K562 (cell line): ENCODE measurements around the gene KHSRP. TPM values are rescaled to one million over a fixed set of nuclear protein-coding genes. Genes with fewer than 3 reads are reported as not detected.
A peak's percentile ranks its signal among the peaks of the same experiment; 100 is the strongest.

Experiments
- ATAC-seq: fragments of 200-7000 bp; cut with Tn5 transposase; 3 replicates; pipeline ENCODE4 v1.9.1; 2020; ENCODE audit warnings: moderate library complexity
- BruUV-seq: library from RNA; stranded (reverse); fragments of 400-500 nt; replicated peaks from 2 replicates; lab custom pipeline; 2021; lab: Mats Ljungman, UMichigan
- CTCF ChIA-PET: fragments of 300-600 bp; formaldehyde crosslinking; extraction: SDS; loops from one replicate; lab custom pipeline; 2021; ENCODE audit warnings: low intra/inter-chr PET ratio; lab: Yijun Ruan, JAX
- POLR2A ChIA-PET: fragments of 300-600, 350-650 bp; sonication (Branson Sonifier 250); formaldehyde crosslinking; extraction: SDS; loops from one replicate; lab custom pipeline; 2021; ENCODE audit warnings: antibody characterized with exemption, inconsistent platforms; lab: Yijun Ruan, JAX
- DNase-seq, 4 experiments: peaks; one replicate each; pipeline versions ENCODE4 v3.0.0 to v3.0.0-alpha.2; 2011 to 2018; ENCODE audit warnings: low spot score in 3 of 4, mixed read lengths in 3 of 4; ENCODE audit errors: extremely low read depth in 1 of 4
- FAIRE-seq: peaks from 2 replicates; lab custom pipeline; 2011; peaks lifted over from hg19 to GRCh38; lab: Jason Lieb, UNC
- H2AFZ ChIP-seq: 2 replicates; pipeline ENCODE4 v1.6.0; 2011; ENCODE audit warnings: low read depth, low read length, control low read depth, inconsistent platforms
- H3K27ac ChIP-seq: fragments of 200-600 bp; 3 replicates; pipeline ENCODE4 v1.8.0; 2011; ENCODE audit warnings: low read depth, mild to moderate bottlenecking, control low read depth, inconsistent platforms, low read length, moderate library complexity, mixed read lengths; ENCODE audit errors: extremely low read depth
- H3K27me3 ChIP-seq, 2 experiments: fragments of 300-600 bp in 1 of 2; 2 replicates in 1 of 2; 3 replicates in 1 of 2; pipeline versions ENCODE4 v1.6.0 to v1.8.0; 2011; ENCODE audit warnings: inconsistent platforms in 2 of 2, low read length in 2 of 2, mild to moderate bottlenecking in 1 of 2, mixed read lengths in 1 of 2, moderate library complexity in 1 of 2; ENCODE audit not compliant: control insufficient read depth in 2 of 2, insufficient read depth in 2 of 2
- H3K36me3 ChIP-seq: fragments of 300-600 bp; 3 replicates; pipeline ENCODE4 v1.8.0; 2011; ENCODE audit warnings: mild to moderate bottlenecking, low read length, inconsistent platforms; ENCODE audit not compliant: control insufficient read depth, insufficient read depth
- H3K4me1 ChIP-seq, 2 experiments: fragments of 200-600 bp in 1 of 2; replicated peaks in 1 of 2; 2 replicates in 1 of 2; 3 replicates in 1 of 2; pipeline versions ENCODE4 v1.5.1 to v1.8.0; 2011; ENCODE audit warnings: inconsistent platforms in 2 of 2, low read length in 2 of 2, mild to moderate bottlenecking in 1 of 2, mixed read lengths in 1 of 2, moderate library complexity in 1 of 2; ENCODE audit not compliant: control insufficient read depth in 2 of 2, insufficient read depth in 2 of 2
- H3K4me2 ChIP-seq: 2 replicates; pipeline ENCODE4 v1.6.1; 2011; ENCODE audit warnings: low read length, control low read depth, inconsistent platforms, mixed read lengths; ENCODE audit not compliant: insufficient read depth
- H3K4me3 ChIP-seq: fragments of 200-600 bp; sonication (generic), shearing (Covaris generic); 2 replicates; pipeline ENCODE4 v1.5.1; 2016; ENCODE audit warnings: control low read depth, inconsistent platforms
- H3K79me2 ChIP-seq: fragments of 200-600 bp; 3 replicates; pipeline ENCODE4 v1.8.0; 2011; ENCODE audit warnings: low read length, inconsistent platforms; ENCODE audit not compliant: control insufficient read depth, insufficient read depth
- H3K9ac ChIP-seq, 2 experiments: 2 replicates each; pipeline versions ENCODE4 v1.6.0 to v1.6.1; 2011; ENCODE audit warnings: low read depth in 2 of 2, low read length in 2 of 2, control low read depth in 1 of 2, inconsistent platforms in 1 of 2, mild to moderate bottlenecking in 1 of 2, mixed read lengths in 1 of 2; ENCODE audit not compliant: insufficient read depth in 1 of 2
- H3K9me1 ChIP-seq: one replicate; pipeline ENCODE4 v1.6.0; 2011; ENCODE audit warnings: inconsistent platforms, mild to moderate bottlenecking, low read length, moderate library complexity; ENCODE audit not compliant: control insufficient read depth, insufficient read depth
- H3K9me3 ChIP-seq: replicated peaks from 2 replicates; pipeline ENCODE4 v1.5.1; 2011; ENCODE audit warnings: low read depth, low read length, inconsistent platforms; ENCODE audit not compliant: control insufficient read depth, insufficient read depth
- H4K20me1 ChIP-seq: replicated peaks from 2 replicates; pipeline ENCODE4 v1.6.1; 2011; ENCODE audit warnings: low read length, inconsistent platforms, mixed read lengths; ENCODE audit not compliant: control insufficient read depth, insufficient read depth
- EGR1 ChIP-seq: fragments of 450-650 bp; conservative IDR thresholded peaks from 2 replicates; pipeline ENCODE4 v1.6.1; 2017; ENCODE audit warnings: mild to moderate bottlenecking
- MAX ChIP-seq: sonication (generic); formaldehyde crosslinking; IDR thresholded peaks from 2 replicates; pipeline ENCODE4 v1.9.0; 2022; ENCODE audit warnings: mild to moderate bottlenecking, missing genetic modification reagents
- POLR2AphosphoS5 ChIP-seq: IDR thresholded peaks from 2 replicates; pipeline ENCODE4 v1.6.1; 2011; ENCODE audit warnings: mild to moderate bottlenecking, low read depth, low read length, moderate library complexity; ENCODE audit not compliant: control insufficient read depth, insufficient read depth
- POLR2G ChIP-seq: fragments of 200-400 bp; formaldehyde crosslinking; IDR thresholded peaks from 2 replicates; pipeline ENCODE4 v1.6.1; 2017; ENCODE audit warnings: low read depth, mild to moderate bottlenecking, antibody characterized with exemption, low read length, moderate library complexity
- PRPF4 ChIP-seq: fragments of 200-400 bp; formaldehyde crosslinking; IDR thresholded peaks from one replicate; pipeline ENCODE4 v1.6.1; 2017; ENCODE audit warnings: low read length, low read depth, mild to moderate bottlenecking; ENCODE audit not compliant: insufficient read depth, poor library complexity, severe bottlenecking
- RBFOX2 ChIP-seq: fragments of 200-400 bp; formaldehyde crosslinking; IDR thresholded peaks from 2 replicates; pipeline ENCODE4 v1.6.1; 2017; ENCODE audit warnings: low read depth, mild to moderate bottlenecking, low read length, moderate library complexity
- SOX6 ChIP-seq: fragments of 450-650 bp; IDR thresholded peaks from 2 replicates; pipeline ENCODE4 v1.6.1; 2014; ENCODE audit warnings: mild to moderate bottlenecking
- ZBTB2 ChIP-seq: fragments of 450-650 bp; IDR thresholded peaks from 2 replicates; pipeline ENCODE4 v1.6.1; 2016; ENCODE audit warnings: antibody characterized with exemption
- ZBTB33 ChIP-seq: sonication (generic); formaldehyde crosslinking; IDR thresholded peaks from 2 replicates; pipeline ENCODE4 v1.8.1; 2023; ENCODE audit warnings: mild to moderate bottlenecking, missing genetic modification reagents
- ZNF224 ChIP-seq: sonication (generic); formaldehyde crosslinking; IDR thresholded peaks from 2 replicates; pipeline ENCODE4 v1.8.0; 2022; ENCODE audit warnings: mild to moderate bottlenecking, missing genetic modification reagents
- ZNF76 ChIP-seq: fragments of 250-450 bp; sonication (Bioruptor Pico); IDR thresholded peaks from 2 replicates; pipeline ENCODE4 v1.4.0; 2020; ENCODE audit warnings: mild to moderate bottlenecking, moderate library complexity, borderline replicate concordance
- WGBS: fragments of 100-300 bp; shearing (Covaris generic); methylation state at CpG from one replicate; pipeline ENCODE4 v1.1.6; 2016; ENCODE audit warnings: low coverage, mixed read lengths; ENCODE audit not compliant: insufficient coverage; ENCODE audit errors: missing lambda C conversion rate; 5-methylcytosine and 5-hydroxymethylcytosine counted together
- in situ Hi-C: fragments of 300-500 bp; cut with MboI; formaldehyde crosslinking; loops from 4 replicates; pipeline ENCODE4 v1.15.0; 2018; ENCODE audit warnings: inconsistent platforms, mixed read lengths
- intact Hi-C: fragments of 100-400 bp; cut with micrococcal nuclease; formaldehyde crosslinking; loops from 2 replicates; pipeline ENCODE4 v1.14.2; 2022
- polyA plus RNA-seq, 8 experiments: library from polyadenylated mRNA; depleted of rRNA in 4 of 8; stranded (reverse) in 5 of 8; unstranded in 3 of 8; fragments of >200 nt; fragmentation: Nextera tagmentation in 2 of 8; fragmentation: Illumina TruSeq in 1 of 8; extraction: Ambion mirVana in 2 of 8; extraction: Trizol in 1 of 8; gene quantifications; 2 replicates each; pipeline versions ENCODE4 v1.2.1 to v1.2.3, GENCODE V29; 2011 to 2014; ENCODE audit warnings: inconsistent platforms in 1 of 8, missing spikeins in 1 of 8
- total RNA-seq, 7 experiments: library from RNA; depleted of rRNA in 6 of 7; stranded (reverse); fragments of >200 nt in 6 of 7; fragmentation: Illumina TruSeq in 2 of 7; extraction: Trizol in 2 of 7; gene quantifications; 2 replicates each; pipeline versions ENCODE4 v1.2.1 to v1.2.3, GENCODE V29; 2011 to 2021; ENCODE audit warnings: low replicate concordance in 1 of 7
- TF ChIP-seq, protein P1 (sequence below), 3 experiments: IDR thresholded peaks in 2 of 3; conservative IDR thresholded peaks in 1 of 3; 2 replicates each; pipeline ENCODE4 v1.5.1; 2011 to 2012; ENCODE audit warnings: low read length in 3 of 3, mild to moderate bottlenecking in 3 of 3, control low read depth in 2 of 3, improper control_type of control experiment in 1 of 3, inconsistent platforms in 1 of 3, low read depth in 1 of 3, mixed read lengths in 1 of 3, moderate library complexity in 1 of 3; ENCODE audit not compliant: insufficient read depth in 2 of 3

The KHSRP gene
- total and polyA plus RNA-seq, 9 of the 15 experiments (the other 6 are each of a cell fraction or from before 2014, with no cell fraction given) = 4.2 to 564 (median 139) TPM

- TF ChIP-seq ZNF76 = no peak
- TF ChIP-seq ZNF224 (CRISPR knock-in tag) = no peak
These were observed 8.9 kb downstream of the KHSRP start (continued) for GRCh38 chr19:6415591-6416190.

DNA sequence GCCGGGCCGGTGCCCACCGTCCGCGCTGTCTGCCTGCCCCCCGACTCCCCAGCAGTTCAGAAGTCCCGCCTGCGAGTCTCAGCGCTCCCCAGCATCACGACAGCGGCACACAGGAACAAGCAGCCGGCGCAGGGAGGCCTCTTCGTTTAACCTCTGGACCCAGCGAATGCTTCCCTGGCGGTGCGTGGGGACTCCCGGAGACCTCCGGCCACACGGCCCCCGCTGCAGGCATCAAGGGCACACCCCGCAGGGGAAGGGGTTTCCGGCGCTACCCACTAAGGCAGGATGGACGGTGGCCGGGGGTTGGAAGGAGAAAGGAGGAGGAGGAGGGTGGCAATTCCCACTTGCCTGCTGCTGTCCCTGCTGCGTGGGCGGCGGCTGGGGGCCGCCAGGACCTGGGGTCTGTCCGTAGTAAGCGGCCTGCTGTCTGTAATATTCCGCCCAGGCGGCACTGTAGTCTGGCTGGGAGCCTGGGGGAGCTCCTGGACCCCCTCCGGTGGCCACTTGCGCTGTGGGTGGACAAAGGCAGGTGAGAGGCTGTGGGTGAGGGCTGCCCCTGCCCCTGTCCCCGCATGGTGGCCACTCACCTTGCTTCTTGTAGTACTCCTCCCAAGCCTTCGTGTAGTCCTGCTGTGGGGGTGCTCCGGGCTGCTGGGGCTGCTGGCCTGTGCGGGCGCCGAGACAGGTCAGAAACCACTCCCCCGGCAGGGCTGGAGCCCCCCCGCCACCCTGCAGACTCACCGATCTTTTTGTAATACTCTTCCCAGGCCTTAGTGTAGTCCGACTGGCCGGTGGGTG is 9.6 kb downstream of the KHSRP start:
- H4K20me1 ChIP-seq = peaks cover 16% of the 10 kb centered on the region; the same call in 1 of the 2 replicates
- in situ Hi-C loops = no loop called here

More for the DNA sequence above, 9.6 kb downstream of the KHSRP start:
- no peak overlapping the region for H3K4me2 ChIP-seq
- ATAC-seq (no peak), DNase-seq (peak in 1 of 4 experiments; percentile 27), FAIRE-seq (no peak)
- H3K9me1 ChIP-seq = no peaks in the 10 kb centered on the region
- no peak overlapping the region for H3K9ac ChIP-seq
- peaks cover 13% of the 10 kb centered on the region for H3K79me2 ChIP-seq
- H2AFZ ChIP-seq = no peak overlapping the region
- H3K36me3 ChIP-seq = peaks cover 66% of the 10 kb centered on the region; the same call in 2 of the 3 replicates
- peaks cover 0 to 54% of the 10 kb centered on the region in 2 experiments; a peak in 2 of 5 replicates for H3K4me1 ChIP-seq
- POLR2A ChIA-PET = interaction anchor here (0.6 to 1.0 kb wide), 4 partner anchors 8 to 157 kb away, joined by 3 to 4 read pairs (median 4); partner anchors contain the start of genes ALKBH7 and KHSRP
- H3K27me3 ChIP-seq = no peaks in the 10 kb centered on the region
- H3K27ac ChIP-seq = no peak overlapping the region
- TF ChIP-seq PRPF4 (peak; percentile 49), POLR2AphosphoS5 (0 out of 2 replicates have a peak, but pooled peaks have one; percentile 19), EGR1 (peak; percentile 36; the same call in 1 of the 2 replicates), RBFOX2 (peak; percentile 71), SOX6 (no peak), ZBTB2 (no peak), ZBTB33 (CRISPR knock-in tag) (peak; percentile 30; the same call in 1 of the 2 replicates), POLR2G (peak; percentile 58; the same call in 1 of the 2 replicates), MAX (CRISPR knock-in tag) (no peak)
- TF ChIP-seq, protein P1, sequence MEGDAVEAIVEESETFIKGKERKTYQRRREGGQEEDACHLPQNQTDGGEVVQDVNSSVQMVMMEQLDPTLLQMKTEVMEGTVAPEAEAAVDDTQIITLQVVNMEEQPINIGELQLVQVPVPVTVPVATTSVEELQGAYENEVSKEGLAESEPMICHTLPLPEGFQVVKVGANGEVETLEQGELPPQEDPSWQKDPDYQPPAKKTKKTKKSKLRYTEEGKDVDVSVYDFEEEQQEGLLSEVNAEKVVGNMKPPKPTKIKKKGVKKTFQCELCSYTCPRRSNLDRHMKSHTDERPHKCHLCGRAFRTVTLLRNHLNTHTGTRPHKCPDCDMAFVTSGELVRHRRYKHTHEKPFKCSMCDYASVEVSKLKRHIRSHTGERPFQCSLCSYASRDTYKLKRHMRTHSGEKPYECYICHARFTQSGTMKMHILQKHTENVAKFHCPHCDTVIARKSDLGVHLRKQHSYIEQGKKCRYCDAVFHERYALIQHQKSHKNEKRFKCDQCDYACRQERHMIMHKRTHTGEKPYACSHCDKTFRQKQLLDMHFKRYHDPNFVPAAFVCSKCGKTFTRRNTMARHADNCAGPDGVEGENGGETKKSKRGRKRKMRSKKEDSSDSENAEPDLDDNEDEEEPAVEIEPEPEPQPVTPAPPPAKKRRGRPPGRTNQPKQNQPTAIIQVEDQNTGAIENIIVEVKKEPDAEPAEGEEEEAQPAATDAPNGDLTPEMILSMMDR (IDR thresholded peaks at IDR 0.05 in 2 of 3, conservative IDR thresholded peaks at IDR 0.05 in 1 of 3; ENCODE audit: insufficient read depth in 2 of 3, low read depth in 1 of 3, low read length in 3 of 3) = 0 out of 6 replicates have a peak, but pooled peaks of 1 of the 3 experiments have one; percentile 9
- CTCF ChIA-PET = no interaction called here
- 92% methylated on average over 28 of the region's 47 CpGs for WGBS
- intact Hi-C loops = no loop called here
- no peaks in the 10 kb centered on the region for H3K9me3 ChIP-seq
- H3K4me3 ChIP-seq = no peak overlapping the region
- BruUV-seq = no TSS peak
